GM12878 (cell line): ENCODE data around the gene TRIM74. TPM values are rescaled to one million over a fixed set of nuclear protein-coding genes. Genes with fewer than 3 reads are reported as not detected.
"Not testable (repeated sequence)": the region's sequence is repeated elsewhere in the genome, so short reads cannot be mapped to it uniquely, and the experiment has no call there.

ENCODE experiments used
- ATAC-seq: fragments of 200-7000 bp; cut with Tn5 transposase; 3 replicates; pipeline ENCODE4 v1.9.1; 2020; ENCODE audit warnings: mild to moderate bottlenecking, moderate library complexity
- BruUV-seq: library from RNA; stranded (reverse); fragments of 400-500 nt; replicated peaks from 2 replicates; lab custom pipeline; 2021; lab: Mats Ljungman, UMichigan
- CTCF ChIA-PET: fragments of 300-600 bp; sonication (Branson Sonifier 250); formaldehyde crosslinking; extraction: SDS; loops from one replicate; lab custom pipeline; 2021; ENCODE audit warnings: inconsistent platforms; lab: Yijun Ruan, JAX
- POLR2A ChIA-PET: fragments of 350-600 bp; formaldehyde crosslinking; extraction: SDS; loops from one replicate; lab custom pipeline; 2021; ENCODE audit warnings: inconsistent platforms; lab: Charles Lee
- RAD21 ChIA-PET: fragments of 300-600 bp; sonication (Branson Sonifier 250); formaldehyde crosslinking; loops from one replicate; lab custom pipeline; 2023; ENCODE audit warnings: antibody characterized with exemption; ENCODE audit not compliant: unreplicated experiment; lab: Charles Lee
- SMC1A ChIA-PET: fragments of 300-600 bp; sonication (Branson Sonifier 250); formaldehyde crosslinking; loops from one replicate; lab custom pipeline; 2023; ENCODE audit not compliant: unreplicated experiment, uncharacterized antibody; lab: Charles Lee
- DNase-seq: peaks from one replicate; pipeline ENCODE4 v3.0.0-alpha.2; 2011; ENCODE audit warnings: low read depth, low spot score
- FAIRE-seq: peaks from 3 replicates; lab custom pipeline; 2011; peaks lifted over from hg19 to GRCh38; lab: Jason Lieb, UNC
- H2AFZ ChIP-seq: 2 replicates; pipeline ENCODE4 v1.6.0; 2011; ENCODE audit warnings: low read depth, low read length, control low read depth; ENCODE audit not compliant: control insufficient read depth
- H3K27ac ChIP-seq: 2 replicates; pipeline ENCODE4 v1.5.1; 2011; ENCODE audit warnings: control low read depth; ENCODE audit not compliant: control insufficient read depth, insufficient read depth
- H3K27me3 ChIP-seq, 2 experiments: replicated peaks in 1 of 2; 2 replicates each; pipeline versions ENCODE4 v1.6.0 to v1.6.1; 2011; ENCODE audit warnings: low read length in 1 of 2; ENCODE audit not compliant: control insufficient read depth in 2 of 2, insufficient read depth in 2 of 2
- H3K36me3 ChIP-seq, 2 experiments: 2 replicates each; pipeline ENCODE4 v1.5.1; 2011; ENCODE audit warnings: low read length in 1 of 2; ENCODE audit not compliant: control insufficient read depth in 2 of 2, insufficient read depth in 2 of 2
- H3K4me1 ChIP-seq: 2 replicates; pipeline ENCODE4 v1.6.1; 2011; ENCODE audit warnings: mild to moderate bottlenecking, low read length, moderate library complexity, mixed read lengths; ENCODE audit not compliant: control insufficient read depth, insufficient read depth
- H3K4me2 ChIP-seq: 2 replicates; pipeline ENCODE4 v1.6.0; 2011; ENCODE audit warnings: control low read depth; ENCODE audit not compliant: control insufficient read depth, insufficient read depth
- H3K4me3 ChIP-seq: fragments of 200-600 bp; sonication (generic); 2 replicates; pipeline ENCODE4 v1.5.1; 2016
- H3K79me2 ChIP-seq: 2 replicates; pipeline ENCODE4 v1.6.0; 2011; ENCODE audit warnings: low read length; ENCODE audit not compliant: control insufficient read depth, insufficient read depth
- H3K9ac ChIP-seq: 2 replicates; pipeline ENCODE4 v1.8.0; 2011; ENCODE audit warnings: low read length, control low read depth, mixed read lengths; ENCODE audit not compliant: control insufficient read depth, insufficient read depth
- H3K9me3 ChIP-seq: replicated peaks from 3 replicates; pipeline ENCODE4 v1.5.1; 2011; ENCODE audit warnings: mild to moderate bottlenecking, low read length; ENCODE audit not compliant: control insufficient read depth, insufficient read depth
- H4K20me1 ChIP-seq: 2 replicates; pipeline ENCODE4 v1.6.0; 2011; ENCODE audit not compliant: control insufficient read depth, insufficient read depth
- CTCF ChIP-seq, 3 experiments: IDR thresholded peaks in 2 of 3; conservative IDR thresholded peaks in 1 of 3; 2 replicates each; pipeline ENCODE4 v1.5.1; 2011; ENCODE audit warnings: low read depth in 3 of 3, low read length in 3 of 3, mild to moderate bottlenecking in 3 of 3, control low read depth in 2 of 3, moderate library complexity in 2 of 3, inconsistent platforms in 1 of 3, mixed read lengths in 1 of 3; ENCODE audit not compliant: control insufficient read depth in 2 of 3, insufficient read depth in 1 of 3; ENCODE audit errors: extremely low read depth in 1 of 3
- WGBS: methylation state at CpG from one replicate; pipeline ENCODE4 v1.1.6; 2016; ENCODE audit warnings: low lambda C conversion rate; ENCODE audit not compliant: insufficient replicate concordance, insufficient coverage; ENCODE audit errors: missing lambda C conversion rate; 5-methylcytosine and 5-hydroxymethylcytosine counted together
- in situ Hi-C: fragments of 300-500 bp; cut with MboI; formaldehyde crosslinking; loops from 9 replicates; pipeline ENCODE4 v1.14.3; 2018; ENCODE audit warnings: mixed read lengths
- intact Hi-C: fragments of 100-400 bp; cut with micrococcal nuclease; formaldehyde crosslinking; loops from one replicate; pipeline ENCODE4 v1.14.2; 2022; ENCODE audit not compliant: unreplicated experiment
- polyA plus RNA-seq, 11 experiments: library from polyadenylated mRNA; depleted of rRNA in 4 of 11; unstranded in 6 of 11; stranded (reverse) in 5 of 11; fragments of >200 nt; fragmentation: Nextera tagmentation in 4 of 11; fragmentation: Illumina TruSeq in 1 of 11; extraction: Ambion mirVana in 4 of 11; extraction: Trizol in 1 of 11; gene quantifications; 1 replicate in 1 of 11; 2 replicates in 10 of 11; pipeline versions ENCODE4 v1.2.1 to v1.2.3, GENCODE V29; 2011 to 2016; ENCODE audit warnings: inconsistent platforms in 2 of 11, missing spikeins in 2 of 11, low read depth in 1 of 11
- total RNA-seq, 4 experiments: library from RNA; depleted of rRNA in 3 of 4; stranded (reverse); fragments of >200 nt in 3 of 4; fragmentation: Illumina TruSeq in 1 of 4; extraction: Trizol in 1 of 4; gene quantifications; 2 replicates each; pipeline versions ENCODE4 v1.2.1 to v1.2.3, GENCODE V29; 2013 to 2021

The TRIM74 gene
- total and polyA plus RNA-seq, 10 of the 15 experiments (the other 5 are each of a cell fraction or from before 2014, with no cell fraction given), result 0.10 to 0.48 (median 0.21) TPM; not detected in 6

GRCh38 chr7:72948714-72949113, 20.6 kb downstream of the TRIM74 start:
- ATAC-seq, H3K4me1 ChIP-seq, H3K4me2 ChIP-seq, SMC1A ChIA-PET, H4K20me1 ChIP-seq, H3K9ac ChIP-seq, H3K27me3 ChIP-seq, RAD21 ChIA-PET, CTCF ChIA-PET, H3K79me2 ChIP-seq, DNase-seq, intact Hi-C loops, BruUV-seq, in situ Hi-C loops, H2AFZ ChIP-seq, H3K27ac ChIP-seq, POLR2A ChIA-PET, H3K9me3 ChIP-seq, FAIRE-seq, H3K4me3 ChIP-seq, H3K36me3 ChIP-seq: not testable (repeated sequence)
- 99% methylated on average over 10 of the region's 23 CpGs for WGBS

GRCh38 chr7:72946130-72946745, 23.0 kb downstream of the TRIM74 start:
- in situ Hi-C loops, H3K4me2 ChIP-seq, FAIRE-seq, POLR2A ChIA-PET, BruUV-seq, H4K20me1 ChIP-seq, H3K4me3 ChIP-seq, DNase-seq, H3K79me2 ChIP-seq, H3K27ac ChIP-seq, H2AFZ ChIP-seq, SMC1A ChIA-PET, H3K27me3 ChIP-seq, intact Hi-C loops, RAD21 ChIA-PET, H3K4me1 ChIP-seq, H3K36me3 ChIP-seq, H3K9ac ChIP-seq, CTCF ChIA-PET, H3K9me3 ChIP-seq: not testable (repeated sequence)
- TF ChIP-seq CTCF (IDR thresholded peaks at IDR 0.05 in 2 of 3, conservative IDR thresholded peaks at IDR 0.05 in 1 of 3; ENCODE audit: control insufficient read depth in 2 of 3, extremely low read depth in 1 of 3, insufficient read depth in 1 of 3, low read depth in 3 of 3, low read length in 3 of 3), result 0 out of 6 replicates have a peak, but pooled peaks of 1 of the 3 experiments have one; percentile 3
- ATAC-seq, result peak; percentile 43; the same call in 2 of the 3 replicates
- 98% methylated on average over 17 of the region's 22 CpGs for WGBS

- FAIRE-seq, H3K4me1 ChIP-seq, H3K36me3 ChIP-seq, intact Hi-C loops, H3K27ac ChIP-seq, H3K9me3 ChIP-seq, RAD21 ChIA-PET, H3K4me3 ChIP-seq, H3K9ac ChIP-seq, POLR2A ChIA-PET, CTCF ChIA-PET, H3K4me2 ChIP-seq, SMC1A ChIA-PET, H2AFZ ChIP-seq, H3K27me3 ChIP-seq, H3K79me2 ChIP-seq, DNase-seq, ATAC-seq, in situ Hi-C loops, BruUV-seq, H4K20me1 ChIP-seq: not testable (repeated sequence)
- 79% methylated on average over 5 of the region's 9 CpGs for WGBS
Measured at GRCh38 chr7:72945597-72945996, 23.7 kb downstream of the TRIM74 start.
